HCT116 (cell line): ENCODE data around the gene DCP1A. TPM values are rescaled to one million over a fixed set of nuclear protein-coding genes. Genes with fewer than 3 reads are reported as not detected.

Experiments
- ATAC-seq: fragments of 200-7000 bp; cut with Tn5 transposase; 2 replicates; pipeline ENCODE4 v1.9.1; 2020; ENCODE audit warnings: mild to moderate bottlenecking, moderate library complexity
- BruUV-seq: library from RNA; stranded (reverse); fragments of 400-500 nt; replicated peaks from 2 replicates; lab custom pipeline; 2021; lab: Mats Ljungman, UMichigan
- CTCF ChIA-PET: fragments of 300-600 bp; sonication (Branson Sonifier 250); formaldehyde crosslinking; loops from one replicate; lab custom pipeline; 2021; ENCODE audit warnings: antibody characterized with exemption; lab: Charles Lee
- POLR2A ChIA-PET: fragments of 300-600, 350-600 bp; sonication (Branson Sonifier 250); formaldehyde crosslinking; loops from one replicate; lab custom pipeline; 2021; ENCODE audit warnings: antibody characterized with exemption; lab: Charles Lee
- RAD21 ChIA-PET, 2 experiments: fragments of 300-600 bp; sonication (Branson Sonifier 250); formaldehyde crosslinking; loops; one replicate each; lab custom pipeline; 2023; ENCODE audit warnings: low total read pairs in 2 of 2; ENCODE audit not compliant: uncharacterized antibody in 2 of 2, unreplicated experiment in 2 of 2, low non-redundant PET in 1 of 2; lab: Charles Lee
- DNase-seq: peaks from one replicate; pipeline ENCODE4 v3.0.0-alpha.2; 2010; ENCODE audit warnings: low read depth, low spot score
- H2AFZ ChIP-seq: fragments of 200-600 bp; shearing (Covaris generic), sonication (generic); 2 replicates; pipeline ENCODE4 v1.6.1; 2017; ENCODE audit warnings: low read depth, mixed run types, mixed read lengths, antibody characterized with exemption, low read length; ENCODE audit not compliant: poor library complexity, severe bottlenecking
- H3K27ac ChIP-seq: 2 replicates; pipeline ENCODE4 v1.5.1; 2012; ENCODE audit warnings: low read depth, low read length
- H3K27me3 ChIP-seq: fragments of 200-600 bp; sonication (generic); 2 replicates; pipeline ENCODE4 v1.6.1; 2016; ENCODE audit warnings: mixed run types, low read length, mixed read lengths; ENCODE audit not compliant: insufficient read depth
- H3K36me3 ChIP-seq, 2 experiments: fragments of 200-500 bp in 1 of 2; fragments of 200-600 bp in 1 of 2; sonication (Bioruptor generic) in 1 of 2; sonication (generic) in 1 of 2; 2 replicates each; pipeline versions ENCODE4 v1.5.1 to v1.6.1; 2014 to 2016; ENCODE audit warnings: low read length in 2 of 2, inconsistent platforms in 1 of 2, mixed read lengths in 1 of 2, mixed run types in 1 of 2; ENCODE audit not compliant: insufficient read depth in 2 of 2, control insufficient read depth in 1 of 2
- H3K4me1 ChIP-seq, 2 experiments: fragments of 200-600 bp in 1 of 2; sonication (generic) in 1 of 2; 2 replicates each; pipeline versions ENCODE4 v1.5.1 to v1.6.1; 2012 to 2017; ENCODE audit warnings: low read length in 2 of 2, inconsistent platforms in 1 of 2, mild to moderate bottlenecking in 1 of 2, mixed read lengths in 1 of 2, mixed run types in 1 of 2, moderate library complexity in 1 of 2; ENCODE audit not compliant: insufficient read depth in 2 of 2, control insufficient read depth in 1 of 2
- H3K4me2 ChIP-seq: fragments of 200-600 bp; sonication (generic); 2 replicates; pipeline ENCODE4 v1.6.1; 2017; ENCODE audit warnings: mixed run types, low read length, mixed read lengths
- H3K4me3 ChIP-seq, 2 experiments: fragments of 200-600 bp in 1 of 2; sonication (generic) in 1 of 2; replicated peaks in 1 of 2; 2 replicates each; pipeline ENCODE4 v1.5.1; 2011 to 2016; ENCODE audit warnings: low read length in 2 of 2, control low read depth in 1 of 2, low read depth in 1 of 2, mild to moderate bottlenecking in 1 of 2, mixed read lengths in 1 of 2, mixed run types in 1 of 2
- H3K79me2 ChIP-seq: fragments of 200-600 bp; sonication (generic); 2 replicates; pipeline ENCODE4 v1.6.1; 2017; ENCODE audit warnings: mild to moderate bottlenecking, mixed run types, low read length, moderate library complexity, mixed read lengths; ENCODE audit not compliant: insufficient read depth
- H3K9ac ChIP-seq: fragments of 200-600 bp; sonication (generic); 2 replicates; pipeline ENCODE4 v1.6.1; 2016; ENCODE audit warnings: low read length, mixed read lengths
- H3K9me2 ChIP-seq: fragments of 200-600 bp; sonication (generic), shearing (Covaris generic); 2 replicates; pipeline ENCODE4 v1.6.1; 2017; ENCODE audit warnings: mixed run types, mild to moderate bottlenecking, moderate library complexity; ENCODE audit not compliant: insufficient read depth
- H3K9me3 ChIP-seq, 2 experiments: fragments of 200-500 bp in 1 of 2; fragments of 200-600 bp in 1 of 2; sonication (Bioruptor generic) in 1 of 2; sonication (generic) in 1 of 2; 2 replicates each; pipeline ENCODE4 v1.6.1; 2014 to 2017; ENCODE audit warnings: low read length in 2 of 2, mixed read lengths in 2 of 2, inconsistent platforms in 1 of 2, low read depth in 1 of 2, mild to moderate bottlenecking in 1 of 2, mixed run types in 1 of 2, moderate library complexity in 1 of 2; ENCODE audit not compliant: control insufficient read depth in 1 of 2, insufficient read depth in 1 of 2
- H4K20me1 ChIP-seq: fragments of 200-600 bp; sonication (generic), shearing (Covaris generic); 2 replicates; pipeline ENCODE4 v1.6.1; 2017; ENCODE audit warnings: mixed run types, mild to moderate bottlenecking, moderate library complexity; ENCODE audit not compliant: insufficient read depth
- CBX3 ChIP-seq: IDR thresholded peaks from 2 replicates; pipeline ENCODE4 v1.6.1; 2012; ENCODE audit warnings: low read depth
- CEBPB ChIP-seq: IDR thresholded peaks from 2 replicates; pipeline ENCODE4 v1.6.1; 2012; ENCODE audit warnings: low read depth
- EGR1 ChIP-seq: IDR thresholded peaks from 2 replicates; pipeline ENCODE4 v1.6.1; 2012; ENCODE audit warnings: low read depth
- EZH2 ChIP-seq: fragments of 200-600 bp; sonication (generic); IDR thresholded peaks from 2 replicates; pipeline ENCODE4 v1.6.1; 2017; ENCODE audit warnings: antibody characterized with exemption, mixed run types
- EZH2phosphoT487 ChIP-seq: fragments of 200-600 bp; IDR thresholded peaks from 2 replicates; pipeline ENCODE4 v1.6.1; 2018; ENCODE audit warnings: antibody characterized with exemption, borderline replicate concordance
- FOSL1 ChIP-seq: IDR thresholded peaks from 2 replicates; pipeline ENCODE4 v1.6.1; 2012; ENCODE audit warnings: low read depth
- POLR2A ChIP-seq: IDR thresholded peaks from 2 replicates; pipeline ENCODE4 v1.7.0; 2011; ENCODE audit warnings: borderline replicate concordance; ENCODE audit not compliant: insufficient read depth, insufficient read length; ENCODE audit errors: extremely low read depth
- SP1 ChIP-seq: IDR thresholded peaks from 2 replicates; pipeline ENCODE4 v1.6.1; 2012; ENCODE audit warnings: low read depth
- YY1 ChIP-seq: IDR thresholded peaks from 2 replicates; pipeline ENCODE4 v1.6.1; 2011; ENCODE audit warnings: low read length, low read depth, moderate library complexity, mild to moderate bottlenecking; ENCODE audit not compliant: insufficient replicate concordance; ENCODE audit errors: extremely low read depth
- ZFX ChIP-seq: fragments of 450-650 bp; IDR thresholded peaks from 2 replicates; pipeline ENCODE4 v1.6.1; 2017
- ZNF274 ChIP-seq: fragments of 200-500 bp; sonication (Bioruptor generic); IDR thresholded peaks from 2 replicates; pipeline ENCODE4 v1.6.1; 2014; ENCODE audit warnings: mild to moderate bottlenecking, low read depth, low read length, inconsistent platforms
- intact Hi-C: fragments of 100-400 bp; cut with micrococcal nuclease; formaldehyde crosslinking; loops from 2 replicates; pipeline ENCODE4 v1.10.0; 2022
- total RNA-seq: library from RNA; stranded (reverse); gene quantifications from one replicate; pipeline ENCODE4 v1.2.1, GENCODE V29; 2021; ENCODE audit not compliant: unreplicated experiment
- TF ChIP-seq, protein P1 (sequence below): IDR thresholded peaks from 2 replicates; pipeline ENCODE4 v1.6.1; 2011; ENCODE audit warnings: mild to moderate bottlenecking, low read length, moderate library complexity; ENCODE audit not compliant: insufficient replicate concordance; ENCODE audit errors: extremely low read depth
- TF ChIP-seq, protein P2 (sequence below): IDR thresholded peaks from 2 replicates; pipeline ENCODE4 v1.6.1; 2012
- TF ChIP-seq, protein P3 (sequence below): IDR thresholded peaks from 2 replicates; pipeline ENCODE4 v1.6.1; 2012
- TF ChIP-seq, protein P4 (sequence below): IDR thresholded peaks from 2 replicates; pipeline ENCODE4 v1.6.1; 2012; ENCODE audit warnings: low read depth

The DCP1A gene
- total RNA-seq, 1 experiment from 2014 or later: 33.2 TPM

DNA sequence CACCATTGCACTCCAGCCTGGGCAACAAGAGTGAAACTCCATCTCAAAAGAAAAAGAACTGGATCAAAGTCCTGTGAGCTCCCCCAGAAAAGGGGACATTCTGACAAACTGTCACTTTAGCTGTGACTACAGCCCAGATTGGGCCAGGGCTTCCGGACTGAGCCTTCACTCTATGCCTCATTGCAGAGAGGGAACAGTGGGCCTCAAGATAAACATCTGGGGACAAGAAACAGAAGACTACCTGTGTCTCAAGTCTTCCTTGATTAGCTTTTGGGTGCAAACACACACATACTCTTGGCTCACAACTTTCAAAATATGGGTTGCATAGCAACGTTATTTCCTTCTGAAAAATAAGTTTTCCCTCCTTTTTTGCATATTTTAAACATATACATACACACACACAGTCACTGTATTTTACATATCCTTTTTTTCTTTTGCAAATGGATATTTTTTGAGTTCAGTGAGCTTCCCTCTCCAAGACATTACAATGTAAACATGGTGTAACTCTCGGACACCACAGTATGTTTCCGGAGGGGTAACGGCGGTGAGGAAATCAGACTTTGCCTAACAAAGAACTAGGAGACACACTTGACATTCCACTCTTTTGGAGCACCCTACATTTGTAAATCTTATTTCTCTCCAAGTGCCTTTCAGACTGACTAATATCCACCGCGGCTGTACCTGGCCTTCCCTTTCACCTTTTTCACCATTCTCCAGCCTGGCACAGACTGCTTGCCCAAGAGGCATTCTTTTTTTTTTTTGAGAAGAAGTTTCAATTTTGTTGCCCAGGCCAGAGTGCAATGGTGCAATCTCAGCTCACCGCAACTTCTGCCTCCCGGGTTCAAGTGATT, 95.0 kb downstream of the DCP1A start:
- no TSS peak for BruUV-seq
- peaks cover 85% of the 10 kb centered on the region for H3K79me2 ChIP-seq
- H3K36me3 ChIP-seq: peaks cover 2 to 30% of the 10 kb centered on the region in 2 experiments; a peak in 1 of 4 replicates
- intact Hi-C loops: no loop called here
- no peaks in the 10 kb centered on the region for H3K9me2 ChIP-seq
- CTCF ChIA-PET: no interaction called here
- no peak for TF ChIP-seq EZH2phosphoT487
- no peak for TF ChIP-seq CEBPB
- TF ChIP-seq CBX3: no peak
- TF ChIP-seq ZNF274: no peak
- TF ChIP-seq ZFX: no peak
- TF ChIP-seq YY1: no peak
- TF ChIP-seq, protein P1, sequence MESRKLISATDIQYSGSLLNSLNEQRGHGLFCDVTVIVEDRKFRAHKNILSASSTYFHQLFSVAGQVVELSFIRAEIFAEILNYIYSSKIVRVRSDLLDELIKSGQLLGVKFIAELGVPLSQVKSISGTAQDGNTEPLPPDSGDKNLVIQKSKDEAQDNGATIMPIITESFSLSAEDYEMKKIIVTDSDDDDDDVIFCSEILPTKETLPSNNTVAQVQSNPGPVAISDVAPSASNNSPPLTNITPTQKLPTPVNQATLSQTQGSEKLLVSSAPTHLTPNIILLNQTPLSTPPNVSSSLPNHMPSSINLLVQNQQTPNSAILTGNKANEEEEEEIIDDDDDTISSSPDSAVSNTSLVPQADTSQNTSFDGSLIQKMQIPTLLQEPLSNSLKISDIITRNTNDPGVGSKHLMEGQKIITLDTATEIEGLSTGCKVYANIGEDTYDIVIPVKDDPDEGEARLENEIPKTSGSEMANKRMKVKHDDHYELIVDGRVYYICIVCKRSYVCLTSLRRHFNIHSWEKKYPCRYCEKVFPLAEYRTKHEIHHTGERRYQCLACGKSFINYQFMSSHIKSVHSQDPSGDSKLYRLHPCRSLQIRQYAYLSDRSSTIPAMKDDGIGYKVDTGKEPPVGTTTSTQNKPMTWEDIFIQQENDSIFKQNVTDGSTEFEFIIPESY: no peak
- no peak for TF ChIP-seq FOSL1
- TF ChIP-seq EGR1: no peak
- TF ChIP-seq, protein P2, sequence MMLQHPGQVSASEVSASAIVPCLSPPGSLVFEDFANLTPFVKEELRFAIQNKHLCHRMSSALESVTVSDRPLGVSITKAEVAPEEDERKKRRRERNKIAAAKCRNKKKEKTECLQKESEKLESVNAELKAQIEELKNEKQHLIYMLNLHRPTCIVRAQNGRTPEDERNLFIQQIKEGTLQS: no peak
- no peak for TF ChIP-seq POLR2A
- TF ChIP-seq EZH2: no peak
- no peak for TF ChIP-seq SP1
- TF ChIP-seq, protein P3, sequence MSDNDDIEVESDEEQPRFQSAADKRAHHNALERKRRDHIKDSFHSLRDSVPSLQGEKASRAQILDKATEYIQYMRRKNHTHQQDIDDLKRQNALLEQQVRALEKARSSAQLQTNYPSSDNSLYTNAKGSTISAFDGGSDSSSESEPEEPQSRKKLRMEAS: no peak
- TF ChIP-seq, protein P4, sequence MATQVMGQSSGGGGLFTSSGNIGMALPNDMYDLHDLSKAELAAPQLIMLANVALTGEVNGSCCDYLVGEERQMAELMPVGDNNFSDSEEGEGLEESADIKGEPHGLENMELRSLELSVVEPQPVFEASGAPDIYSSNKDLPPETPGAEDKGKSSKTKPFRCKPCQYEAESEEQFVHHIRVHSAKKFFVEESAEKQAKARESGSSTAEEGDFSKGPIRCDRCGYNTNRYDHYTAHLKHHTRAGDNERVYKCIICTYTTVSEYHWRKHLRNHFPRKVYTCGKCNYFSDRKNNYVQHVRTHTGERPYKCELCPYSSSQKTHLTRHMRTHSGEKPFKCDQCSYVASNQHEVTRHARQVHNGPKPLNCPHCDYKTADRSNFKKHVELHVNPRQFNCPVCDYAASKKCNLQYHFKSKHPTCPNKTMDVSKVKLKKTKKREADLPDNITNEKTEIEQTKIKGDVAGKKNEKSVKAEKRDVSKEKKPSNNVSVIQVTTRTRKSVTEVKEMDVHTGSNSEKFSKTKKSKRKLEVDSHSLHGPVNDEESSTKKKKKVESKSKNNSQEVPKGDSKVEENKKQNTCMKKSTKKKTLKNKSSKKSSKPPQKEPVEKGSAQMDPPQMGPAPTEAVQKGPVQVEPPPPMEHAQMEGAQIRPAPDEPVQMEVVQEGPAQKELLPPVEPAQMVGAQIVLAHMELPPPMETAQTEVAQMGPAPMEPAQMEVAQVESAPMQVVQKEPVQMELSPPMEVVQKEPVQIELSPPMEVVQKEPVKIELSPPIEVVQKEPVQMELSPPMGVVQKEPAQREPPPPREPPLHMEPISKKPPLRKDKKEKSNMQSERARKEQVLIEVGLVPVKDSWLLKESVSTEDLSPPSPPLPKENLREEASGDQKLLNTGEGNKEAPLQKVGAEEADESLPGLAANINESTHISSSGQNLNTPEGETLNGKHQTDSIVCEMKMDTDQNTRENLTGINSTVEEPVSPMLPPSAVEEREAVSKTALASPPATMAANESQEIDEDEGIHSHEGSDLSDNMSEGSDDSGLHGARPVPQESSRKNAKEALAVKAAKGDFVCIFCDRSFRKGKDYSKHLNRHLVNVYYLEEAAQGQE: no peak
- no peaks in the 10 kb centered on the region for H3K27me3 ChIP-seq
- peaks cover 35% of the 10 kb centered on the region for H4K20me1 ChIP-seq
- no peak overlapping the region for H2AFZ ChIP-seq
- DNase-seq (no peak), ATAC-seq (no peak)
- RAD21 ChIA-PET: no interaction called here
- H3K9ac ChIP-seq: no peak overlapping the region
- no peaks in the 10 kb centered on the region for H3K9me3 ChIP-seq
- peak overlapping the region; percentile 97; the same call in 1 of the 2 replicates for H3K4me2 ChIP-seq
- peaks cover 25 to 71% of the 10 kb centered on the region in 2 experiments for H3K4me1 ChIP-seq
- H3K4me3 ChIP-seq: no peak overlapping the region
- POLR2A ChIA-PET: interaction anchor here (1.6 kb wide), 1 partner anchor 15 kb away, joined by 4 read pairs; no protein-coding TSS in a partner anchor
- no peak overlapping the region; the same call in 1 of the 2 replicates for H3K27ac ChIP-seq
